Mesenchymal stem cell (in vitro differentiated cells and primary cell): ENCODE data around the gene SH3GL2.

Experiments
- DNase-seq: peaks from one replicate; pipeline ENCODE4 v3.0.0-alpha.2; 2013
- H2AFZ ChIP-seq: one replicate; pipeline ENCODE4 v1.6.1; 2013; ENCODE audit warnings: low read depth, mild to moderate bottlenecking, control low read depth, inconsistent platforms, low read length, moderate library complexity
- H2AK5ac ChIP-seq: 2 replicates; pipeline ENCODE4 v1.6.1; 2013; ENCODE audit warnings: low read length, moderate library complexity, mild to moderate bottlenecking, inconsistent platforms; ENCODE audit not compliant: severe bottlenecking
- H2BK120ac ChIP-seq: one replicate; pipeline ENCODE4 v1.6.1; 2013; ENCODE audit warnings: low read depth, mild to moderate bottlenecking, inconsistent platforms, low read length, moderate library complexity
- H2BK12ac ChIP-seq, 2 experiments: one replicate each; pipeline ENCODE4 v1.6.1; 2013; ENCODE audit warnings: inconsistent platforms in 2 of 2, low read length in 2 of 2, mild to moderate bottlenecking in 2 of 2, moderate library complexity in 2 of 2, control low read depth in 1 of 2
- H2BK15ac ChIP-seq: one replicate; pipeline ENCODE4 v1.6.1; 2013; ENCODE audit warnings: mild to moderate bottlenecking, low read depth, inconsistent platforms; ENCODE audit not compliant: poor library complexity, severe bottlenecking
- H2BK5ac ChIP-seq: 2 replicates; pipeline ENCODE4 v1.6.1; 2013; ENCODE audit warnings: low read depth, mild to moderate bottlenecking, low read length, control low read depth, inconsistent platforms; ENCODE audit not compliant: poor library complexity, severe bottlenecking
- H3K14ac ChIP-seq, 2 experiments: one replicate each; pipeline ENCODE4 v1.6.1; 2013; ENCODE audit warnings: inconsistent platforms in 2 of 2, low read length in 2 of 2, control low read depth in 1 of 2, mild to moderate bottlenecking in 1 of 2, moderate library complexity in 1 of 2
- H3K18ac ChIP-seq, 2 experiments: one replicate each; pipeline ENCODE4 v1.6.1; 2013; ENCODE audit warnings: inconsistent platforms in 2 of 2, low read length in 2 of 2, control low read depth in 1 of 2, low read depth in 1 of 2, mild to moderate bottlenecking in 1 of 2
- H3K23ac ChIP-seq, 2 experiments: one replicate each; pipeline ENCODE4 v1.6.1; 2013; ENCODE audit warnings: inconsistent platforms in 2 of 2, low read length in 2 of 2, mild to moderate bottlenecking in 2 of 2, moderate library complexity in 2 of 2, control low read depth in 1 of 2
- H3K27ac ChIP-seq: 2 replicates; pipeline ENCODE4 v1.5.1; 2013; ENCODE audit warnings: mild to moderate bottlenecking, moderate library complexity, low read length, control low read depth, inconsistent platforms; ENCODE audit not compliant: poor library complexity, severe bottlenecking
- H3K27me3 ChIP-seq, 2 experiments: 2 replicates each; pipeline versions ENCODE4 v1.6.1 to v1.7.0; 2013; ENCODE audit warnings: low read length in 2 of 2, mild to moderate bottlenecking in 2 of 2, moderate library complexity in 2 of 2, control low read depth in 1 of 2, inconsistent platforms in 1 of 2; ENCODE audit not compliant: control insufficient read depth in 1 of 2, insufficient read depth in 1 of 2
- H3K36me3 ChIP-seq, 2 experiments: 2 replicates each; pipeline versions ENCODE4 v1.6.1 to v1.7.0; 2013; ENCODE audit warnings: low read length in 2 of 2, control low read depth in 1 of 2, inconsistent platforms in 1 of 2, low read depth in 1 of 2, mild to moderate bottlenecking in 1 of 2; ENCODE audit not compliant: insufficient read depth in 2 of 2, control insufficient read depth in 1 of 2
- H3K4ac ChIP-seq, 2 experiments: one replicate each; pipeline ENCODE4 v1.6.1; 2013; ENCODE audit warnings: inconsistent platforms in 2 of 2, low read length in 2 of 2, mild to moderate bottlenecking in 2 of 2, moderate library complexity in 2 of 2, control low read depth in 1 of 2, low read depth in 1 of 2
- H3K4me1 ChIP-seq: 2 replicates; pipeline ENCODE4 v1.6.1; 2013; ENCODE audit warnings: low read depth, low read length, control low read depth; ENCODE audit not compliant: control insufficient read depth, insufficient read depth
- H3K4me2 ChIP-seq: 2 replicates; pipeline ENCODE4 v1.6.1; 2013; ENCODE audit warnings: low read length, mild to moderate bottlenecking, inconsistent platforms; ENCODE audit not compliant: poor library complexity, severe bottlenecking
- H3K4me3 ChIP-seq, 2 experiments: 2 replicates each; pipeline versions ENCODE4 v1.5.1 to v1.7.0; 2013; ENCODE audit warnings: low read length in 2 of 2, mild to moderate bottlenecking in 2 of 2, control low read depth in 1 of 2, low read depth in 1 of 2; ENCODE audit not compliant: insufficient read depth in 1 of 2
- H3K79me1 ChIP-seq: replicated peaks from 2 replicates; pipeline ENCODE4 v1.6.1; 2013; ENCODE audit warnings: mild to moderate bottlenecking, control low read depth, low read length, inconsistent platforms; ENCODE audit not compliant: poor library complexity, severe bottlenecking
- H3K9ac ChIP-seq: 2 replicates; pipeline ENCODE4 v1.7.0; 2013; ENCODE audit warnings: mild to moderate bottlenecking, low read length, moderate library complexity
- H3K9me3 ChIP-seq: 2 replicates; pipeline ENCODE4 v1.7.0; 2013; ENCODE audit warnings: mild to moderate bottlenecking, low read length; ENCODE audit not compliant: control insufficient read depth
- H4K8ac ChIP-seq: one replicate; pipeline ENCODE4 v1.6.1; 2013; ENCODE audit warnings: inconsistent platforms, mild to moderate bottlenecking, low read length, moderate library complexity
- H4K91ac ChIP-seq: one replicate; pipeline ENCODE4 v1.6.1; 2013; ENCODE audit warnings: mild to moderate bottlenecking, low read length, inconsistent platforms
- WGBS: methylation state at CpG from one replicate; pipeline ENCODE4 v1.1.7; 2013; ENCODE audit warnings: mixed read lengths; 5-methylcytosine and 5-hydroxymethylcytosine counted together

SH3GL2 gene

DNA sequence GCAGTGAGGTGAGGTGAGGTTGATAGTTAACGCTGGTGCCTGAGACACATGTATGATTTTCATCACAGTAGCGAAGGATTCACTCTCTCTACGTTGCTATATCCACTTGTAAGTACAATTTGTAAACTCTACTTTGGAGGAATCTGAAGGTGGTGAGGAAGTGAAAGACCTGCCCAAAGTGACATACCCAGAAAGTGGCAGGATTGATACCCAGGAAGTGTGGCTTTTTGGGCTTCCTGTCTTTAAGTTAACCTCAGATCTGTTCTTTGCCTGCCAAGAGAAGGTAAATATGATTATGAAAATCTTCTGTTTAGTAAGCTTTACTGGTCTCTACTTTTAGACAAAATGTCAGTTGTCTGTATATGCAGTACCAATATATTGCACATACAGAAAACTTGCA is 143.1 kb downstream of the SH3GL2 start:
- H3K4me2 ChIP-seq = no peak overlapping the region
- no peaks in the 10 kb centered on the region for H3K4me1 ChIP-seq
- no peaks in the 10 kb centered on the region for H3K27me3 ChIP-seq
- no peak overlapping the region for H3K4me3 ChIP-seq
- DNase-seq = no peak
- H2BK120ac ChIP-seq = no peak overlapping the region
- H4K91ac ChIP-seq = no peak overlapping the region
- no peaks in the 10 kb centered on the region for H3K79me1 ChIP-seq
- WGBS = no CpG with 5 or more reads among the region's 3 CpGs
- no peak overlapping the region for H3K14ac ChIP-seq
- no peak overlapping the region for H2AK5ac ChIP-seq
- H3K4ac ChIP-seq = no peak overlapping the region
- no peaks in the 10 kb centered on the region for H3K36me3 ChIP-seq
- peaks cover 39% of the 10 kb centered on the region for H3K9me3 ChIP-seq
- no peak overlapping the region for H2BK15ac ChIP-seq
- no peak overlapping the region for H4K8ac ChIP-seq
- no peak overlapping the region for H2AFZ ChIP-seq
- no peak overlapping the region for H3K23ac ChIP-seq
- no peak overlapping the region for H3K9ac ChIP-seq
- H3K18ac ChIP-seq = no peak overlapping the region
- no peak overlapping the region for H2BK5ac ChIP-seq
- no peak overlapping the region for H3K27ac ChIP-seq
- H2BK12ac ChIP-seq = no peak overlapping the region

DNA sequence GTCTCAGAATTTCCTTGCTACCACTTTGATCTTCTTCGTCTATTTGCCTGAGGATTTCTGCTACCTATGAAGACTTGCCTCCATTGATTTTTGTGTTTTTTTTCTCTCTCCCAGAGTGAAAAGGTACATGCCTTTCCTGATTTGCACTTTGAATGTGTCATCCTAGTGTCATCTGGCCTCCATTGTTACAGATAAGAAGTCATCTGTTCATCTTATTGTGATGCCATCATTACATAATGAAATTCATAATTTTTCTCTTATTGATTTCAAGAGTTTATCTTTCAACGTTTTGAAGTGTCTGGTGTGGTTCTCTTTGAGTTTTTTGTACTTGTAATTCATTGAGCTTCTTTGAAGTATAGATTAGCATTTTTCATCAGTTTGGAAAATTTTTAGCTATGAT is 144.8 kb downstream of the SH3GL2 start:
- no peaks in the 10 kb centered on the region for H3K36me3 ChIP-seq
- H3K27me3 ChIP-seq = no peaks in the 10 kb centered on the region
- no peak overlapping the region for H2BK5ac ChIP-seq
- H3K18ac ChIP-seq = no peak overlapping the region
- H3K4me3 ChIP-seq = peak overlapping the region in 1 of 2 experiments; percentile 35
- no peak overlapping the region for H3K27ac ChIP-seq
- no peaks in the 10 kb centered on the region for H3K79me1 ChIP-seq
- H3K4me1 ChIP-seq = no peaks in the 10 kb centered on the region
- no peak overlapping the region for H2AK5ac ChIP-seq
- H3K4me2 ChIP-seq = no peak overlapping the region
- no peak overlapping the region for H3K23ac ChIP-seq
- 54% methylated on average over 2 of the region's 2 CpGs for WGBS
- H3K14ac ChIP-seq = no peak overlapping the region
- H2BK15ac ChIP-seq = no peak overlapping the region
- H2AFZ ChIP-seq = no peak overlapping the region
- no peak overlapping the region for H3K9ac ChIP-seq
- no peak overlapping the region for H3K4ac ChIP-seq
- H4K91ac ChIP-seq = no peak overlapping the region
- no peak for DNase-seq
- no peak overlapping the region for H2BK12ac ChIP-seq
- peaks cover 39% of the 10 kb centered on the region for H3K9me3 ChIP-seq
- H4K8ac ChIP-seq = no peak overlapping the region
- H2BK120ac ChIP-seq = no peak overlapping the region

DNA sequence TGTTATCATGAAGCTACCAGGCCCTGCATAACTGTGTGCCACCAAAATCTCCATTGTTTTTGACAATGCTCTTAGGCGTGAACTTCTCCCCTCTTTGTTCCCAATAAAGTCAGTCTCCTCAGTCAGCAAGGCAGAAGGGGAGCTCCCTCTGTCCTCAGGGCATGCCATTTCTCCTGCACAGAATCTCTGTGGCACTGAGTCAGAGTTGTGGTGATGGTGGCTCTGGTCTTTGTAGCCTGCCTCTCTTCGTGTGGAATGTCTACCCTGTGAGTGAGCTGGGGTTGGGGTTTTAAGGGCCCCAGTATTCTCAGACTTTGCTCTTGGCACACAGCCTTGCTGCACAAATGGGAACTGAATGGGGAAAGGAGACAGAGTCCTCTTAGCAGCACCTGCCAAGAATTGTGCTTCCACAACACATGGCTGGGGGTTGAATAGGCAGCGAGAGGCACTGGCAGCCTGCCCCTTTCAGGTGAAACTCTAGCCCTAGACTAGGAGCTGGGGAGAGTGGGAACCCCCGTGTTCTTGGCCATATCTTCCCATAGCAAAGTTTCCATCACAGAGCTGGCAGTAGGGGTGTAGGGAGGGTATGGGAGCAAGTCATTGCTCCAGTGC is 146.6 kb downstream of the SH3GL2 start:
- H2AFZ ChIP-seq = no peak overlapping the region
- no peak overlapping the region for H2BK120ac ChIP-seq
- H2BK5ac ChIP-seq = no peak overlapping the region
- no peak overlapping the region for H3K4ac ChIP-seq
- no peak overlapping the region for H3K4me2 ChIP-seq
- H3K4me1 ChIP-seq = no peaks in the 10 kb centered on the region
- DNase-seq = no peak
- no peaks in the 10 kb centered on the region for H3K36me3 ChIP-seq
- no peak overlapping the region for H3K23ac ChIP-seq
- no peak overlapping the region for H2BK12ac ChIP-seq
- no peak overlapping the region for H2BK15ac ChIP-seq
- no peak overlapping the region for H3K9ac ChIP-seq
- H3K27me3 ChIP-seq = no peaks in the 10 kb centered on the region
- WGBS = 70% methylated on average over 3 of the region's 4 CpGs
- H3K18ac ChIP-seq = no peak overlapping the region
- no peak overlapping the region for H3K27ac ChIP-seq
- peaks cover 39% of the 10 kb centered on the region for H3K9me3 ChIP-seq
- no peak overlapping the region for H3K14ac ChIP-seq
- no peak overlapping the region for H3K4me3 ChIP-seq
- no peak overlapping the region for H4K91ac ChIP-seq
- no peaks in the 10 kb centered on the region for H3K79me1 ChIP-seq
- H4K8ac ChIP-seq = no peak overlapping the region
- no peak overlapping the region for H2AK5ac ChIP-seq

DNA sequence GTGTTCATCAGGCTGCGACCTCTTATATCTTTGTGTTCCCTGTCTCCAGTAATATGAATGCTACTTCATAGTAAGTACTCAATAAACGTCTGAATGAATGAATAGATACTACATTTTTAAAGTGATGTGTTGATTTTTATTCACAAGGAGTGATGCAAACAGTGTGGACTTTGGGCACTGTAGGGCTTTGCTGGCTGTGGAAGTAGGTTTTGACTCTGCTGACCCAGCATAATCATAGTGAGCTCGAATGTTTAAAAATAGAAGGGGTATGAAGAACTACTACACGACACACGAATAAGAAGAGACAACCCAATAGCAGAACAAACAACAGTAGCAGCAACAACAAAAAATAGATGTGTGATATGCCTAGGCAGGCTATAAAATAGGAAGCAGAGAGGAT is 147.4 kb downstream of the SH3GL2 start:
- Histone ChIP-seq H2BK12ac (no peak overlapping the region), H3K9me3 (peaks cover 39% of the 10 kb centered on the region), H3K9ac (no peak overlapping the region), H2BK120ac (no peak overlapping the region), H3K14ac (no peak overlapping the region), H3K27ac (no peak overlapping the region), H3K23ac (no peak overlapping the region), H2AK5ac (no peak overlapping the region), H3K27me3 (no peaks in the 10 kb centered on the region), H4K8ac (no peak overlapping the region), H3K79me1 (no peaks in the 10 kb centered on the region), H4K91ac (no peak overlapping the region), H3K4me3 (no peak overlapping the region), H3K36me3 (no peaks in the 10 kb centered on the region), H3K18ac (no peak overlapping the region), H2BK5ac (no peak overlapping the region), H3K4ac (no peak overlapping the region), H3K4me2 (no peak overlapping the region), H2BK15ac (no peak overlapping the region), H3K4me1 (no peaks in the 10 kb centered on the region), H2AFZ (no peak overlapping the region)
- DNase-seq = no peak
- 83% methylated on average over 1 of the region's 5 CpGs for WGBS
